Uterus (tissue), 2 donors: ENCODE measurements around the gene COL13A1.

Experiments
- CTCF ChIP-seq, 4 experiments: fragments of 200-600 bp in 2 of 4; fragments of 450-650 bp in 2 of 4; sonication (generic) in 2 of 4; IDR thresholded peaks; one replicate each; pipeline ENCODE4 v1.5.1; 2016 to 2019; ENCODE audit warnings: antibody characterized with exemption in 4 of 4, mild to moderate bottlenecking in 2 of 4, moderate library complexity in 1 of 4
- POLR2A ChIP-seq, 2 donors: fragments of 450-650 bp; IDR thresholded peaks; one replicate each; pipeline ENCODE4 v1.6.1; 2016; ENCODE audit warnings: antibody characterized with exemption in 2 of 2, mild to moderate bottlenecking in 1 of 2, moderate library complexity in 1 of 2

- TF ChIP-seq POLR2A (IDR thresholded peaks at IDR 0.05) (no peak), CTCF (IDR thresholded peaks at IDR 0.05) (no peak)
These were observed 91.7 kb downstream of the COL13A1 start for GRCh38 chr10:69893271-69893900.
